ENCODE data around the gene NKX6-1.

Gene NKX6-1

GRCh38 chr4:84497504-84498202, 1.4 kb downstream of the NKX6-1 start:
- no peak for DNase-seq

DNA sequence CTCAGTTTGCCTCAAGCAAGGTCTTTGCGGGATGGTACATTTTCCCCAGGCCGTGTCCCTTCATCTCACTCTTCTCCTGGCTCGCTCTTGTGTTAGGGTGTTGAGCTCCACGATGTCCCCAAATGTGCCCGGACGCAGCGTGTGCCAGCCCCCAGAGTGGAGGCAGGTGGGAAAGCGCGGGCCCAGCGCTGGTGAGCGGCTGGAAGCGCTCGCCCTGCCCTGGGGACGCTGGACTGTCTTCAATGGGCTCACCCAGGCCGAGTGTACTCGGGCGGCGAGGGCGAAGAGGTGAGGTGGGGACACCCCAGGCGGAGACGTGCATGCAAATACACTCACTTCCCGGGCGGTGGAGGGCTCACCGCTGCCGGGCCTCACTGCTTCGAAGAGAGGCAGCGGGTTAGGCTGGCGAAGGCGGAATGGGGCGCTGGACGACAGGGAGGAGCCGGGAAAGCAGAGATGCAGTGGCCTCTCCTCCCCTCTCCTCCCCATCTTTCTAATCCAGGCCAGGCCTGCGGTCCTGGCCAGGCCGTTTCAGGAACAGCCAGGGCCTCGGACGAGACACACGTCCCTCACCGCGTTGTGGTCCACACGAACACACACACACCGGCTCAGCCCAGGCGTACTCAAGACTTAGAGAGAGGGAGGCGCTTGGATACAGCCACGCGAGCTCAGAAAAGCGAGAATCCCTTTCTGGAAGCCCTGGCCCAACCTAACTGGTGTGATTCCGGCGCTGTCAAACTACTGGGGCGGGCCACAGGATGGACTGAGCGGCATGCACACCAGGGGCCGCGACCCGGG, 2.2 kb downstream of the NKX6-1 start:
- DNase-seq = no peak

DNA sequence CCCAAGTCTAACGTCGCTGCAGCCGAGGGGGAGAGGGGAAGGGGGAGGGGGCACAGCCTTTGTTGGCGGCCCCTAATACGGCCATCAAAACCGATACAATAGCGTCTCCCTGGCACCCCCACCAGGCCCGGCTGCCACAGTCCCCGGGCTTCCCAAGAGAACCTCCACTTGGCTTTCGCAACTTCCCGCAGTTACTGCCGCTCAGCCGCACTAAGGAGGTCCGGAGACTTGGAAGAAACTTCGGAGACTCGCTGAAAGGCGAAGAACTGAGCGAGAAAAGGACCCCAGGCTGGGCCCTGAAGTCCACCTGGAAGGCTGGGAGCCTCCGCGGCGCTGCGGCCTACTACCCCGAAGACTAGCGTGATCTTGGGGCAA, 2.8 kb downstream of the NKX6-1 start:
- DNase-seq = no peak

- no peak for DNase-seq
These were observed 3.3 kb downstream of the NKX6-1 start for GRCh38 chr4:84495794-84496261.

- no peak for DNase-seq
These were observed 3.8 kb downstream of the NKX6-1 start for GRCh38 chr4:84495118-84495793.

GRCh38 chr4:84494531-84494930, 4.6 kb downstream of the NKX6-1 start:
- no peak for DNase-seq

DNA sequence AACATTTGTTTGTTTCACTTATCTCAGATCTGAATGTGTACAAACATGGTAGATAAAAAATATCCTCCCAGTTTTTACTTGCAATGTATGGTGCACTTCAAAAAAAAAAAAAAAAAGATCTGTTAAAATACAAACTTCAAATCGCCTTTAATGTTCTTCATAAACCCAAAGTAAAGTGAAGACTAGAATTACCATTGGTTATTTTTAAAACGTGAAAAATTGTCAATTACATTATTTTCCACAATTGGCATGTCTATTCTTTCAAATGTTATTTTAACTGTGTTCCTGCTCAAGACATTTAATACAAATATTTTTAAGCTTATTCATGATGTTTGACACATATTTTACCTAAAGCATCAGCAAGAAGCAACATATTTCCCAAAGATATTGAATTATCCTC, 5.0 kb downstream of the NKX6-1 start:
- no peak for DNase-seq

DNA sequence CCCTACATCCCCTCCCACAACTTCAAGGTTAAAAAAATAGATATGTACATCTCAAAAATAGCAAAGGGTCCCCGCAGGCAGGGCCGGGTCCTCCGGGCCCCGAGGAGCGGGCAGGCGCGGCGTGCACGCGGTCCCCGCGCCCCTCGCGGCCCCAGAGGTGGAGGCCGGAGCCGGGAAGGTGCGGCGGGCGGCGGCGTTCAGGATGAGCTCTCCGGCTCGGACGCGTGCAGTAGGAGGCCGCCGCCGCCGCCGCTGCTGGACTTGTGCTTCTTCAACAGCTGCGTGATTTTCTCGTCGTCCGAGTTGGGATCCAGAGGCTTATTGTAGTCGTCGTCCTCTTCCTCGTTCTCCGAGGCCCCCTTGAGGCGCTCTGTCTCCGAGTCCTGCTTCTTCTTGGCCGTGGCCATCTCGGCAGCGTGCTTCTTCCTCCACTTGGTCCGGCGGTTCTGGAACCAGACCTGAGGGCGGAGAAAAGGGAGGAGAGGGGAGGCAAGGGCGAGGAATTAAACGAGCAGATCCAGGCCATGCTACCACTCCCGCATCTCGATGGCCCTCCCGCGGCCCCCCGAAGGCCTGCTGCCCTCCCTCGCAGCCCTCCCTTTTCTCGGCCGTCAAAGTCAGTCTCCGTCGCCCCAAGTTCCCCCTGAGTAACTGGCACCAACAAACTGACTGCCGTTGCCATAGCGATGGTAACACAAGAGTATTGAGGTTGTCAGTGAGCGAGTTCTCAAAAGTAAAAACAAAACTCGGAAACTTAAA, 5.8 kb downstream of the NKX6-1 start:
- DNase-seq = no peak

DNA sequence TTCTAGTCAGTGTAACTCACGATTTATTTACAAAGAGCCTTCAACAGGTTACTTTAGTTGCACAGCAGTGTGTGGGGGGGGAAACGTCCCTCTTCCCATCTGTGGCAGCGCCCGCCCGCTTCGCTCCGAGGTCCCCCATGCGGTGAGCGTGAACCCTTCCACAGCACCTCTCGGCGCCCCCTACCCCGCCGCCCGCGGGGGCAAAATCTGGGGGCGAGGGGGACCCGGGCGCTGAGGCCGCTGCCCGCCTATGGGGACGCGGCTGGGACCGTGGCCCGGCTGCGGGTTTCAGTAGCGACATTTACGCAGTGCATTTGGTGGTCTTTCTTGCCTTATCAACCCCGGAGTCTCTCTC, 6.4 kb downstream of the NKX6-1 start:
- DNase-seq = no peak

DNA sequence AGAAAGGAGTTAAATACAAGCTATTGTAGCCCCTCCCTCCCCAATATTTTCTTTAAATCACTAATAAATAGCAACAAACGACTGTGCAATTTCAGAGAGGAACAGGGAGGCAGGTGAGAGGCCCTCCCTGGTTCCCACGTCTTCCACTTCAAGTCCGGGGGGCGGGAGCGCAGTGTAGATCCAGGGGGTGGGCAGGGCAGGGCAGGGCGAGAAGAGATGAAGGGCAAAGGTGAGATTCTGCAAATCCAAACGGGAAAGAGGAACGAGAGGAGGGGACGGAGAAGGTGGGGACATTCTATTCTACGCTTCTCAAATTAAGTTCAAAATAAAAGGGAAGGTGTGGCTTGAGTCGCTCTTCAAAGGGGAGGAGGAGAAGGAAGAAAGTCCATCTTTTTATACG, 6.8 kb downstream of the NKX6-1 start:
- DNase-seq = no peak

- no peak for DNase-seq
These were observed 7.6 kb downstream of the NKX6-1 start for GRCh38 chr4:84491481-84491880.

- DNase-seq = no peak
These were observed 8.4 kb downstream of the NKX6-1 start for GRCh38 chr4:84490663-84491062.

GRCh38 chr4:84484236-84484635, 14.9 kb downstream of the NKX6-1 start:
- no peak for DNase-seq

GRCh38 chr4:84483688-84484087, 15.4 kb downstream of the NKX6-1 start:
- DNase-seq = no peak

DNA sequence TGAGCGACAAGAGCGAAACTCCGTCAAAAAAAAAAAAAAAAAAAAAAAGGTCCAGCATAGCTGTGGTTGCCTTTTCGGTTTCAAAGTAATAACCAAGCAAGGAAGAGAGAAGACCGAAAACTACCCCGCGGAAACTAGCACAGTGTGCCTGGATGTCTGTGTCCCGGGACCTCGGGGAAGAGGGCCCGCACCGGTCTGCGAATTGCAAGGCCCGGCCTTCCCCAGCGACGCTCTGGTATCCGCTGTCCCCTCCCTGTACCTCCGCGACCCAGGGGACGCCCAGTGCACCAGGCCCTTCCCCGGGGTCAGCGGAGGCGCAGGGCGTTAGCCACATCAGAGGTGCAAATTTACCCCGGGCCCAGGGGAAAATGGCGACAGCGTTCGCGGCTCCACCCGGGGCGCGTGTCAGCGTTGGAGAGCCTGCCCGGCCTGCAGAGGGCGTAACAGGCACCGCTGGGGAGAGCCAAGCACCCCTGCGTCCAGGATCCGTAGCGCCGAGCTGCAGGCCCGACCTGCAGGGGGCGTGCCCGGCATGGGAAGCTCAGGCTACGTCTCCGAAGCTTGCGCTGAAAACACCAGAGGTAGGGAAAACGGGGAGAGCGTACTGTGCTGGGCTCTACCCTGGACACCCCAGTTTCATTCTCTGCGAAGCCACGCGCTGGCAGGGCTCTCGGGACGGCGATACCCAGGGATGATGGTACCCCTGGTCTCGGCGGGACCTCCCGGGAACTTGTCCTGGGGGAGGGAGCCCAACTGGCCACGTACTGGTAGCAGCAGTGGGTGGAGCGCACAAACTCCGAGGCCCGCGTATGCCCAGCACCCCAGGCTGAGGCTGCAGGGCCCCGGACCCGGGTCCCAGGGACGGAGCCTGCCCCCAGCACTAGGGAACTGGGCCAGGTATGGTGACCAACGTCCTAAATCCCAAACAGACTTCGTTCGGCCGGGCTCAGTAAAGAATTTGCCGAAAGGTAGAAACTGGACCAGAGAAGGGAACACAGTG, 16.2 kb downstream of the NKX6-1 start:
- DNase-seq = no peak

DNA sequence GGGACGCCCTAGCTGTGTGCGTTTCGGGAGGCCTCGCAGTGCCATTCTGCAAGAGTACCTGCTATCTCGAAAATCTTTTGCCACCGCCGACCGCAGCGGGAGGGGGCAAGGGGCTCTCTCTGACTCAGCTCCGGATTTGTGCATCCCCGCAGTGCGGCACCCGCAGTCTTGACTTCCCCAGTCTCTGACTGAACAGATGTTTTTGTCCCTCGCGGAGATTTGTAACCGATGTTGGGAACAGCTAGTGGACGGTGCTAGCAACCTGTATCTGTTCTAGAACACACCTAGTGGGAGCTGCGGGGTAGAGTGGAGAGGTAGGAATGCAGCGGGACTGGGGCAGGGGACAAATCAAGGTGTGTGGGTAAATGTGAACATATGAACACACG, 17.2 kb downstream of the NKX6-1 start:
- DNase-seq = no peak

DNA sequence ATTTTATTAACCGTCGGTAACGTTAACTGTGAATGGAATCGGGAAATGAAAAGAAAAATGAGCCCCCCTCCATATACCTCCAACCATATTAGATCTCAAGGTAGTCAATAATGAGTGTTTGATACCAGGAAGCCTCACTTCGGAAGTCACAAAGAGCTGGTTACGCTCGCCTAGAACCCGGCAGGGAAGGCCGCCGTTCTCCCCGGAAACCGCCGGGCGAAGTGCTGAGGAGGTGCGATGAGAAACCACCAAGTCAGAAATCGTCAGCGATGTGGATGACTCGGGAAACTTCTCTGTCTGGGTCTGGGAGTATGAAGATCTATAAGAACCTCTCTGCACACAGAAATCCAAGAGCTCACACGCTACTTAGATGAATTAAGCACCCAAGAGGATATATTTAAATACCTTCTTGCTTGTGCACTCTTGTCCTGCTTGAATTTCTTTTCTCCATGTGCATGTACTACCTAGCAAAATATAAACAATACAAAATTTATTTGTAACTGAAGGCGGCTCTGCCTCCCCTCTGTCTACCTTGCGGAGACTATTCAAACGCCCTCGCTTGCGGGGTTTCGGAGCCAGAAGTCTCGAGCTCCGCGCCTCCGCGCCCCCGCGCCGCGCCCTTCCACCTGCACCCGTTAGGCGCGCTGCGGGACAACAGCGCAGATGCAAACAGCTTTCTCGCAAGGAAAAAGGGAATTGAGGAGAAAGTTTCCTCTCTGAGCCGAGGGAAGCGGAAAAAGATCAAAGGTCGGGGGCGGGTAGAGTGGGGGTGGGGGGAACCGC, 17.8 kb downstream of the NKX6-1 start:
- DNase-seq = no peak

DNA sequence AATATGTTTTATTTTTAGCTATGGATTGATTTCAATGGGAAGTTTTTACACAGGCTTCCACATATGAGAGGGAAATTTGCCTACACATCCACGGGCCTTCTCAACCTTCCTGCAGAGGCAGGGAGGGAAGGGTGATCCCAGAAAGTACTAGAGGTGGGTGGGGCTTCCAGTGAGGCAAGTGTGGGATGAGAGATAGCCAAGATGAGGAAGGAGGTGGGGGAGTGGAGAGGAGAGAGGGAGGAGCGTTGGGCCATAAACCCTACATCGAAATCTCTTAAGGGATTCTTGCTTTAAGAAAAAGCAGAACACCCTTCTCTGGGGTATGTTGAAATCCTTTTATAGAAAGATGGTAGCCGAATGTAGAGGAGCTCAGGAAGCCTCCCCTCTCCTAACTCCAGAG, 19.0 kb downstream of the NKX6-1 start:
- DNase-seq = no peak

DNA sequence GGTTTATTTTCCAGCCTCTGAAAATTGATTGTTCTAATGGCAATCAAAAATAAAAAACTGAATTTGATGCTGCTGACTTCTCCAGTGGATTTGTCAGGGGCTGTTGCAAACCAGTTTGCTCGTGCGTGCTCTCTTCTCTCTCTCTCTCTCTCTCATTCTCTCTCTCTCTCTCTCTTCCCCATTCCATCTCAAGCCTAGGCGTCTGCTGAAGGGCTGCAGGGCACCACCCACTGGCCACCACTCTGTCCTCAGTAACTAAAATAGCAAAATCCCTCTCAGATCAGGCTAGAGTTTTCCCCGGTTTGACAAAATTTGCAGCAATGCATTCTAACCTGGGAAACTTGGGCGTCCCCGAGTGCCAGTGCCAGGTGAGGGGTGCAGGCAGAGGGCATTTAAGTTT, 19.4 kb downstream of the NKX6-1 start:
- DNase-seq = no peak

DNA sequence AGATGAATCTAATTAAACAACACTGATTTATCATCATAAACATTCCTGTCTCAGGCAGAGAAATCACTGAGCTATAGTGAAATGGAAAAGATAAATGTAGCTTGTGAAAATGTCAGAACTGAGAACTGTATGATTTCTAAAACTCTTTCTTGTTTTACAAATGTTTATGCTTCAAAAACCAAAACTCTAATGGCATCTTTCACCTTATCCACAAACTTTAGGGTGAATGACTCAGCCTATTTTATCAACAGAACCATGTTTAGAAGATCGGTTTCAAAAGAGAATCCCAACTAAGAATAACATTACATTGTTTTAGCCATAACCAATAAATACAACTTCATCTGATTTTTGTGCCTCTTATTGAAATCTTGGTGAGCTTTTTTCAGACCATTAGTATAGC, 21.4 kb downstream of the NKX6-1 start:
- DNase-seq = no peak

DNA sequence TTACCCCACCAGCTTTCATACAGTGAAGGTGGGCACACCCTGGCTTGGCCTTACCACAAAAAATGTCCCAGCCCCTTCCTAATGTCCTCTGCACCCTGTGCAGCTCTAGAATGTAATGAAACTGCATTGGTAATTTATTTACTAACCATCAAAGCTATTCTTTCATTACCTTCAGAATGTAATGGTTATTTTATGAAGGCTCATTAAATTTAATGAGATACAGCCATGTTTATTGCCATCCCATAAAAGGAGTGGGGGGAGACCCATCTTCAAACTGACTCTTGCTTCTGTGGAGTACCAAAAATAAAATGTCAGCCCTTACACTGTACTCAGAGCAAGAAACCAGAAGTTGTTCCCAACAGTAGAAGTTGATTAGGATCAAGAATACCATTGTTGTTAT, 25.0 kb downstream of the NKX6-1 start:
- no peak for DNase-seq

Data from NCI-H446 treated with DMSO at 0.1 percent for 48 hours (cell line).